WTC11 (cell line): Measurements from ENCODE around the gene CTRB1.

Experiments
- FOXK1 ChIP-seq: sonication (generic); formaldehyde crosslinking; IDR thresholded peaks from 2 replicates; pipeline ENCODE4 v1.8.0; 2022; ENCODE audit warnings: mild to moderate bottlenecking, moderate library complexity, missing genetic modification reagents
- JUN ChIP-seq: sonication (generic); formaldehyde crosslinking; IDR thresholded peaks from 2 replicates; pipeline ENCODE4 v1.8.0; 2023; ENCODE audit warnings: mild to moderate bottlenecking, missing genetic modification reagents
- NR1H2 ChIP-seq: sonication (generic); formaldehyde crosslinking; IDR thresholded peaks from 2 replicates; pipeline ENCODE4 v1.9.0; 2021; ENCODE audit warnings: mild to moderate bottlenecking, moderate library complexity, missing genetic modification reagents
- ZNF232 ChIP-seq: sonication (generic); formaldehyde crosslinking; IDR thresholded peaks from 2 replicates; pipeline ENCODE4 v1.8.0; 2022; ENCODE audit warnings: mild to moderate bottlenecking, missing genetic modification reagents
- TF ChIP-seq, protein P1 (sequence below): fragments of 200-600 bp; IDR thresholded peaks from 2 replicates; pipeline ENCODE4 v1.8.0; 2022; ENCODE audit warnings: antibody characterized with exemption

DNA sequence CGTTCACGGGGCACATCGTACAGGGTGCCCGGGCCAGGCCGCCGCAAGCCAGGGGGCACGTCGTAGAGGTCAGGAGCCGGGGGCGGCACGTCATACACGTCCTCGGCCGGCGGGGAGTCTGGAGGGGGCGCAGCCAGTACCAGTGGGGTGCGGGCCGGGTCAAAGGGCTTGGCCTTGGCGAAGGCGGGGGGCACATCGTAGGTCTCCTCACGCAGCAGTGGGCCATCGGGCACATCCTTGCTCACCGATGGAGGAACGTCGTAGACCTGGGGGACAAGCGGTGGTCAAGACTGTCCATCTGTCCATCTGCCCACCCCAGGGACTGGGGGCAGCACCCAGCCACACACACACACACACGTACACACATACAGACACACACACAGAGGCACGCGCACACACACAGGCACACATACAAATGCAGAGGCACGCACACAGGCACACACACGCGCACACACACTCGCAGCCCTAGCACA lies 17.0 kb downstream of the CTRB1 start:
- TF ChIP-seq JUN (CRISPR knock-in tag): no peak
- TF ChIP-seq, protein P1, sequence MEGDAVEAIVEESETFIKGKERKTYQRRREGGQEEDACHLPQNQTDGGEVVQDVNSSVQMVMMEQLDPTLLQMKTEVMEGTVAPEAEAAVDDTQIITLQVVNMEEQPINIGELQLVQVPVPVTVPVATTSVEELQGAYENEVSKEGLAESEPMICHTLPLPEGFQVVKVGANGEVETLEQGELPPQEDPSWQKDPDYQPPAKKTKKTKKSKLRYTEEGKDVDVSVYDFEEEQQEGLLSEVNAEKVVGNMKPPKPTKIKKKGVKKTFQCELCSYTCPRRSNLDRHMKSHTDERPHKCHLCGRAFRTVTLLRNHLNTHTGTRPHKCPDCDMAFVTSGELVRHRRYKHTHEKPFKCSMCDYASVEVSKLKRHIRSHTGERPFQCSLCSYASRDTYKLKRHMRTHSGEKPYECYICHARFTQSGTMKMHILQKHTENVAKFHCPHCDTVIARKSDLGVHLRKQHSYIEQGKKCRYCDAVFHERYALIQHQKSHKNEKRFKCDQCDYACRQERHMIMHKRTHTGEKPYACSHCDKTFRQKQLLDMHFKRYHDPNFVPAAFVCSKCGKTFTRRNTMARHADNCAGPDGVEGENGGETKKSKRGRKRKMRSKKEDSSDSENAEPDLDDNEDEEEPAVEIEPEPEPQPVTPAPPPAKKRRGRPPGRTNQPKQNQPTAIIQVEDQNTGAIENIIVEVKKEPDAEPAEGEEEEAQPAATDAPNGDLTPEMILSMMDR: no peak
- TF ChIP-seq ZNF232: no peak
- no peak for TF ChIP-seq NR1H2 (CRISPR knock-in tag)
- no peak for TF ChIP-seq FOXK1
